Activated T-helper 2 cell treated with anti-CD3 and anti-CD28 coated beads, Interferon-gamma antibody, Interleukin-2, Interleukin-4, amounts not matched to agents 10 μg/mL and 5 μg/mL and 100 μg/mL, durations not matched to agents 14 hours and 24 hours and 36 hours (primary cell): Measurements from ENCODE around the gene DCAF16. TPM values are rescaled to one million over a fixed set of nuclear protein-coding genes. Genes with fewer than 3 reads are reported as not detected.

Experiments
- DNase-seq: peaks from one replicate; pipeline ENCODE4 v3.0.0; 2021; ENCODE audit warnings: low spot score
- H3K27ac Mint-ChIP-seq: one replicate; pipeline ENCODE4 v1.8.0; 2021; ENCODE audit warnings: mixed read lengths
- H3K27me3 Mint-ChIP-seq: one replicate; pipeline ENCODE4 v1.8.0; 2021; ENCODE audit warnings: low read depth, mixed read lengths
- H3K36me3 Mint-ChIP-seq: one replicate; pipeline ENCODE4 v1.8.0; 2021; ENCODE audit warnings: low read depth, mixed read lengths
- H3K4me1 Mint-ChIP-seq: one replicate; pipeline ENCODE4 v1.8.0; 2021; ENCODE audit warnings: low read depth, mixed read lengths
- H3K4me3 Mint-ChIP-seq: one replicate; pipeline ENCODE4 v1.8.0; 2021; ENCODE audit warnings: low read depth, mild to moderate bottlenecking, moderate library complexity, mixed read lengths
- H3K9me3 Mint-ChIP-seq: one replicate; pipeline ENCODE4 v1.8.0; 2021; ENCODE audit warnings: mixed read lengths
- intact Hi-C: fragments of 100-400 bp; cut with micrococcal nuclease; formaldehyde crosslinking; loops from one replicate; pipeline ENCODE4 v1.15.1; 2023
- total RNA-seq: library from RNA; stranded (reverse); gene quantifications from 2 replicates; pipeline ENCODE4 v1.2.3, GENCODE V29; 2022

Gene DCAF16
- total RNA-seq, 1 donor from 2014 or later, result 41.7 TPM

- H3K27ac Mint-ChIP-seq, result no peak overlapping the region
- intact Hi-C loops, result no loop called here
- H3K9me3 Mint-ChIP-seq, result no peaks in the 10 kb centered on the region
- H3K27me3 Mint-ChIP-seq, result peaks cover 45% of the 10 kb centered on the region
- no peak overlapping the region for H3K4me3 Mint-ChIP-seq
- peaks cover 8% of the 10 kb centered on the region for H3K4me1 Mint-ChIP-seq
- no peaks in the 10 kb centered on the region for H3K36me3 Mint-ChIP-seq
- no peak for DNase-seq
Measured at GRCh38 chr4:17778431-17778830, 32.1 kb downstream of the DCAF16 start.

- Mint-ChIP-seq H3K36me3 (no peaks in the 10 kb centered on the region), H3K4me3 (no peak overlapping the region), H3K9me3 (no peaks in the 10 kb centered on the region), H3K27ac (no peak overlapping the region), H3K27me3 (peaks cover 10% of the 10 kb centered on the region), H3K4me1 (no peaks in the 10 kb centered on the region)
- DNase-seq, result no peak
- intact Hi-C loops, result no loop called here
Measured at GRCh38 chr4:17773135-17773698, 37.3 kb downstream of the DCAF16 start.

DNA sequence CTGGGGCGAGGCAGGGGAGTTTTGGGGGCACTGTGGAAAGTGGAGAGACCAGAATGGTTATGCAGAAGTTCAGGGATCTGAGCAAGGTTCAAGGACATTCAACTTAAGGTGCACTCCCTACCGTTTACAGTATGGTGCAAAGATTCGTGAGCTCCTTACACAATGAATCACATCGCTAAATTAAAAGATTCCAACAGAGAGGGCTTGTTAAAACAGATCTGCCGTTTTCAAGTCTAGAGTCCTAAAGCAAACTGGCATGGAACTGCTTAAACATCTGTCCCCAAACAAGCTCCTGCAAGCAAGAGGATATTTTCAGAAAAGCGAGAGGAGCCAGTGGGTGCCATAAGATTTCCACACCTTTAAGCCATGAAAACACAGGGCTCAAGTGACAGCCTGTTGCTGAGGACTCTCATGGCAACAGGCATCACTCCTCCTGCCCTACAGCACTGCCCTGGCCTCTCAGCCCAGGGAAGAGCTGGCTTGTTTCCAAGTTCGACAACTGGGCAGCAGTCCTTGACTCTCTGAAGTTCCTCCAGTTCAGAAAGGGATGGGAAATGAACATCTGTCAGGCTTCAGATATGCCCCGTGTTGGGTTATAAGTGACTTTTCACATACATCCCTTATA is 39.2 kb downstream of the DCAF16 start:
- Mint-ChIP-seq H3K27ac (no peak overlapping the region), H3K4me1 (no peaks in the 10 kb centered on the region), H3K4me3 (no peak overlapping the region), H3K27me3 (peaks cover 2% of the 10 kb centered on the region), H3K9me3 (no peaks in the 10 kb centered on the region), H3K36me3 (no peaks in the 10 kb centered on the region)
- DNase-seq, result no peak
- intact Hi-C loops, result no loop called here

GRCh38 chr4:17770845-17771244 is 39.7 kb downstream of the DCAF16 start:
- Mint-ChIP-seq H3K4me1 (peaks cover under 1% of the 10 kb centered on the region), H3K27me3 (peaks cover 2% of the 10 kb centered on the region), H3K9me3 (no peaks in the 10 kb centered on the region), H3K27ac (no peak overlapping the region), H3K36me3 (no peaks in the 10 kb centered on the region), H3K4me3 (no peak overlapping the region)
- no peak for DNase-seq
- intact Hi-C loops, result no loop called here

DNA sequence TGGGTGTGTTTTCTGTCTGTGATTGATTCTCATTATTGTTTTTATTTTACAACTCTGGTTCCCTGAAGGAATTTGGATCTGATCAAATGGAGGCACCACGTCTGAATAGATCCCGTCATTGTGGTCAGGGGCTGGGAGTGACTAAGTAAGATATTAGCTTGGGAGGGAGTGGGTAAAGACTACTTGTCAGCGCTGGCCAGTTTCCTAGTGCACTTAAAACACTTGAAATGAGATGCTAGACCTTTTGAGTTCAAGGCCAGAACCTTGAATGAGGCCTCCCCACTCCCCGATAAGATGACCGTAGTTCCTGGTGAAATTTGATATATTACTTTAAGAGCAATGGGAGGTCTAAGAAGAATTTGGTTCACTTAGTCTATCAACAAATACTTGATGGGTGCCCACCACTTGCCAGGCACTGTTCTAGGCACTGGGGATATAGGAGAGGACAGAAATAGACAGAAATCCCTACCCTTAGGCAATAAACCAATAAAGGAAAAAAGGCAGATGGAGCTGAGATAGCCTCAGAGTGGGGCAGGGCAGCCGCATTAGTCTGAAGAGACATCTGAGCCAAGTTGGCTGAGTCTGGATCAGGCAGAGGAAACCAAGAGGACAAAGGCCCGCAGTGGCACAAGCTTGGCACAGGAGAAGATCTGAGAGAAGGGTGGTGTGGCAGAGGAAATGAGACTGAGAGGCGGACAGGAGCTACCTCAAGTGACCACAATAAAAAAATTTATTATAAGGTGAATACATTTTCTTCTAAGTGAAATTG is 41.0 kb downstream of the DCAF16 start:
- no peak for DNase-seq
- H3K4me1 Mint-ChIP-seq, result peaks cover 4% of the 10 kb centered on the region
- H3K27ac Mint-ChIP-seq, result no peak overlapping the region
- H3K4me3 Mint-ChIP-seq, result no peak overlapping the region
- no peaks in the 10 kb centered on the region for H3K36me3 Mint-ChIP-seq
- H3K27me3 Mint-ChIP-seq, result peaks cover under 1% of the 10 kb centered on the region
- intact Hi-C loops, result no loop called here
- H3K9me3 Mint-ChIP-seq, result no peaks in the 10 kb centered on the region

- intact Hi-C loops, result no loop called here
- Mint-ChIP-seq H3K36me3 (no peaks in the 10 kb centered on the region), H3K9me3 (no peaks in the 10 kb centered on the region)
Measured at GRCh38 chr4:17766826-17767458, 43.6 kb downstream of the DCAF16 start.

DNA sequence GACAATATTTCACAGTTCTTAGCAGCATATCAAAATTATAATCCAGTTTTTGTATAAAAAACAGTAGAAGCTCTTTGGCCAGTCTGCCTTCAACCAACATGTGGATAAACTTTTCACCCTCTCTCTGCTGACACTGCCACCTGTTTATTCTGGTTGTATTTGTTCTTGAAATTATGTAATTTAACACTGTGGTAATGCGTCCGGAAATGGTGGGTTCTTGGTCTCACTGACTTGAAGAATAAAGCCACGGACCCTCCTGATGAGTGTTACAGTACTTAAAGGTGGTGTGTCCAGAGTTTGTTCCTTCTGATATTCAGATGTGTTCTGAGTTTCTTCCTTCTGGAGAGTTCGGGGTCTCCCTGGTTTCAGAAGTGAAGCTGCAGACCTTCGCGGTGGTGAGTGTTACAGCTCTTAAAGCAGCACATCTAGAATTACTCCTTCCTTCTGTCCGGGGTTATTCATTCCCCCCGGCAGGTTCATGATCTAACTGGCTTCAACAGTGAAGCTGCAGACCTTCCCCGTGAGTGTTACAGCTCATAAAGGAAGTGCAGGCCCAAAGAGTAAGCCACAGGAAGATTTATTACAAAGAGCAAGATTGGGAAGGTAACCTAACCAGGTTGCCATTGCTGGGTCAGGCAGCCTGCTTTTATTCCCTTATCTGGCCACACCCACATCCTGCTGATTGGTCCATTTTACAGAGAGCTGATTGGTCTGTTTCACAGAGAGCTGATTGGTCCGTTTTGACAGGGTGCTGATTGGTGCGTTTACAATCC is 44.9 kb downstream of the DCAF16 start:
- H3K4me1 Mint-ChIP-seq, result peaks cover 4% of the 10 kb centered on the region
- no peak overlapping the region for H3K4me3 Mint-ChIP-seq
- H3K9me3 Mint-ChIP-seq, result no peaks in the 10 kb centered on the region
- no peaks in the 10 kb centered on the region for H3K36me3 Mint-ChIP-seq
- no peak overlapping the region for H3K27ac Mint-ChIP-seq
- intact Hi-C loops, result no loop called here
- DNase-seq, result no peak
- H3K27me3 Mint-ChIP-seq, result no peaks in the 10 kb centered on the region

More at GRCh38 chr4:17766826-17767458, 43.6 kb downstream of the DCAF16 start:
- H3K4me3 Mint-ChIP-seq, result no peak overlapping the region
- peaks cover 4% of the 10 kb centered on the region for H3K4me1 Mint-ChIP-seq
- H3K27me3 Mint-ChIP-seq, result no peaks in the 10 kb centered on the region
- no peak overlapping the region for H3K27ac Mint-ChIP-seq
- no peak for DNase-seq

DNA sequence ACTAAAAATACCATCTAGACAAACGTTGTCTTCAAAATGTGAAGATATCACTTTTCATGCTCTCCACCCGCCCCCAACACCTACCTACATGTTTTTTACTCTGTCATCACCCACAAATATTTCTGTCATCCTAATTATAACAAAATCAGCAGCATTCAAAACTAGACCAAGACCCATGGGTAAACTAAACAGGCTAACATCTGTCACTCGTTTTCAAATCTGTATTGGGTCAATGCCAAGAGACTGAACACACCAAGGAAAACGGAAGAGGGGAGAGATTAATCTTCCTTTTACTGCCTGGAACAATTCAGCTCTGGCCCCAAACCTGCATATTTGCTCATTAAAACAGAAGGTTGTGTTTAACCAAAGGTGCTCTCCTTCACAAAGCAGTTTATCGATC is 46.6 kb downstream of the DCAF16 start:
- Mint-ChIP-seq H3K9me3 (no peaks in the 10 kb centered on the region), H3K27ac (no peak overlapping the region), H3K4me1 (peaks cover 4% of the 10 kb centered on the region), H3K36me3 (no peaks in the 10 kb centered on the region), H3K4me3 (no peak overlapping the region), H3K27me3 (no peaks in the 10 kb centered on the region)
- intact Hi-C loops, result no loop called here
- DNase-seq, result no peak

GRCh38 chr4:17763416-17763815 is 47.1 kb downstream of the DCAF16 start:
- Mint-ChIP-seq H3K27me3 (no peaks in the 10 kb centered on the region), H3K36me3 (no peaks in the 10 kb centered on the region), H3K27ac (no peak overlapping the region), H3K4me1 (peaks cover 4% of the 10 kb centered on the region), H3K4me3 (no peak overlapping the region), H3K9me3 (no peaks in the 10 kb centered on the region)
- intact Hi-C loops, result no loop called here
- no peak for DNase-seq

GRCh38 chr4:17762726-17763125 is 47.8 kb downstream of the DCAF16 start:
- intact Hi-C loops, result no loop called here
- no peaks in the 10 kb centered on the region for H3K9me3 Mint-ChIP-seq
- no peak for DNase-seq
- H3K4me3 Mint-ChIP-seq, result no peak overlapping the region
- H3K27ac Mint-ChIP-seq, result no peak overlapping the region
- no peaks in the 10 kb centered on the region for H3K36me3 Mint-ChIP-seq
- H3K4me1 Mint-ChIP-seq, result peaks cover 4% of the 10 kb centered on the region
- H3K27me3 Mint-ChIP-seq, result no peaks in the 10 kb centered on the region

DNA sequence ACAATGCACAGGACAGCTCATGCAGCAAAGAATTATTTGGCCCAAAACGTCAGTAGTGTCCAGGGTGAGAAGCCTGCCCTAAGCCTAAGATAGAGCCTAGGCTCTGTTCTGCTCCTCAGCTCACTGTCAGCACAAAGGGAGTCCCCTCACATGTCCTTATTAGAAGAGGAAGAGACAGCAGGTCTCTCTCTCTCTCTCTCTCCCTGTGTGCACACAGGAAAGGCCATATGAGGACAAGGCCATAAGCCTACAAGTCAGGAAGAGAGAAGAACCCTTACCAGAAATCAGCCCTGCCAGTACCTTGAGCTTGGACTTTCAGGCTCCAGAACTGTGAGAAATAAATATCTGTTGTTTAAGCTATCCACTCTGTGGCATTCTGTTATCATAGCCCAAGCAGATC is 49.5 kb downstream of the DCAF16 start:
- Mint-ChIP-seq H3K4me3 (no peak overlapping the region), H3K27me3 (peaks cover 6% of the 10 kb centered on the region), H3K9me3 (no peaks in the 10 kb centered on the region), H3K36me3 (no peaks in the 10 kb centered on the region), H3K27ac (no peak overlapping the region), H3K4me1 (peaks cover 4% of the 10 kb centered on the region)
- intact Hi-C loops, result no loop called here
- DNase-seq, result no peak

DNA sequence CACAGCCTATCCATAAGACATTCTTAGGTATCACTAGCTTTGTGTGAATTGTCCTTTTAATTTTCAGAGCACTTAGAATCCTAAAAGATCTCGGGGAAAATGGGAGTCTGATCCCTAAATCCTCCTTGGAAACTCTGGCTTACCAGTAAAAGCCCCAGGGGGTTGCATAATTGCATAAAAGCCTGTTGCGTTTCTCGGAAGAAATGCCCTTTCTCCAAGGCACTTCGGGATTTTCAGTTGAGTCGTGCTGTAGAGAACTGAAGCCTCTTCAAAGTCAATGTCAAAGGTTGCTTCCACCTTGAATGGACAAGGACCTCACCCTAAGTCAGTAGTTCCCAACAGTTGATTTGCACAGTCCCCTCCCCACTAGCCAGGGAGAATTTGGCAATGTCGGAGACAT is 49.9 kb downstream of the DCAF16 start:
- Mint-ChIP-seq H3K36me3 (no peaks in the 10 kb centered on the region), H3K27ac (no peak overlapping the region), H3K4me1 (peaks cover 2% of the 10 kb centered on the region), H3K27me3 (peaks cover 10% of the 10 kb centered on the region), H3K4me3 (no peak overlapping the region), H3K9me3 (no peaks in the 10 kb centered on the region)
- intact Hi-C loops, result no loop called here
- DNase-seq, result no peak
